ENCODE results near the gene SPATA17. TPM values are rescaled to one million over a fixed set of nuclear protein-coding genes. Genes with fewer than 3 reads are reported as not detected.

SPATA17 gene
- total RNA-seq, 1 donor from 2014 or later = 7.2 TPM

- peaks cover 4% of the 10 kb centered on the region for H3K36me3 Mint-ChIP-seq
- H3K27ac Mint-ChIP-seq = no peak overlapping the region
- DNase-seq (ENCODE audit: extremely low spot score, unreplicated experiment) = no peak
Observed at GRCh38 chr1:217813031-217813430, 181.9 kb downstream of the SPATA17 start.

DNA sequence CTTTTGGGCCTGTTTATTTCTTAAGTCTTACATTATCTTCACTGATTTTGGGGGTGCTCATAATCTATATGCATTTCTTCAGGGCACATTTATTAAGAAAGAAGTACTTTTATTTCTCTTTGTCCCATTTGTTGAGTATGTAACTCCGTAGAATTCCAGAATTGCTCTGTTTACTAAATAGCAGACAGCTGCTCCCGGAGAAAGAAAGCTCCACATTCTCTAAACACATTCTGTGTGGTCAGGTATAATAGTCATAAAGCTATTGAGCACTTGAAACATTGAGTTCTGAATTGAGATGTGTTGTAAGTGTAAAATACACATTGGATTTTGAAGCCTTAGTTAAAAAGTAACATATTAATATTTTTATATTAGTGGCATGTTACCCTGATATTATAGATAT is 206.5 kb downstream of the SPATA17 start:
- H3K9me3 Mint-ChIP-seq = no peaks in the 10 kb centered on the region
- no peak overlapping the region for H3K4me3 Mint-ChIP-seq
- H3K27ac Mint-ChIP-seq = no peak overlapping the region
- no peaks in the 10 kb centered on the region for H3K36me3 Mint-ChIP-seq
- DNase-seq (ENCODE audit: extremely low spot score, unreplicated experiment) = no peak
- TF ChIP-seq, protein P1, sequence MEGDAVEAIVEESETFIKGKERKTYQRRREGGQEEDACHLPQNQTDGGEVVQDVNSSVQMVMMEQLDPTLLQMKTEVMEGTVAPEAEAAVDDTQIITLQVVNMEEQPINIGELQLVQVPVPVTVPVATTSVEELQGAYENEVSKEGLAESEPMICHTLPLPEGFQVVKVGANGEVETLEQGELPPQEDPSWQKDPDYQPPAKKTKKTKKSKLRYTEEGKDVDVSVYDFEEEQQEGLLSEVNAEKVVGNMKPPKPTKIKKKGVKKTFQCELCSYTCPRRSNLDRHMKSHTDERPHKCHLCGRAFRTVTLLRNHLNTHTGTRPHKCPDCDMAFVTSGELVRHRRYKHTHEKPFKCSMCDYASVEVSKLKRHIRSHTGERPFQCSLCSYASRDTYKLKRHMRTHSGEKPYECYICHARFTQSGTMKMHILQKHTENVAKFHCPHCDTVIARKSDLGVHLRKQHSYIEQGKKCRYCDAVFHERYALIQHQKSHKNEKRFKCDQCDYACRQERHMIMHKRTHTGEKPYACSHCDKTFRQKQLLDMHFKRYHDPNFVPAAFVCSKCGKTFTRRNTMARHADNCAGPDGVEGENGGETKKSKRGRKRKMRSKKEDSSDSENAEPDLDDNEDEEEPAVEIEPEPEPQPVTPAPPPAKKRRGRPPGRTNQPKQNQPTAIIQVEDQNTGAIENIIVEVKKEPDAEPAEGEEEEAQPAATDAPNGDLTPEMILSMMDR (conservative IDR thresholded peaks at IDR 0.05) = no peak
- H3K4me1 Mint-ChIP-seq (ENCODE audit: unreplicated experiment) = no peaks in the 10 kb centered on the region
- no peaks in the 10 kb centered on the region for H3K27me3 Mint-ChIP-seq

More at GRCh38 chr1:217813031-217813430, 181.9 kb downstream of the SPATA17 start:
- H3K27me3 Mint-ChIP-seq = no peaks in the 10 kb centered on the region
- TF ChIP-seq, protein P1 (conservative IDR thresholded peaks at IDR 0.05) = no peak
- H3K4me1 Mint-ChIP-seq (ENCODE audit: unreplicated experiment) = no peaks in the 10 kb centered on the region
- no peak overlapping the region for H3K4me3 Mint-ChIP-seq
- peaks cover 8% of the 10 kb centered on the region for H3K9me3 Mint-ChIP-seq

GRCh38 chr1:217839161-217839560 is 208.0 kb downstream of the SPATA17 start:
- H3K36me3 Mint-ChIP-seq = no peaks in the 10 kb centered on the region
- H3K4me1 Mint-ChIP-seq (ENCODE audit: unreplicated experiment) = no peaks in the 10 kb centered on the region
- no peak for DNase-seq (ENCODE audit: extremely low spot score, unreplicated experiment)
- no peak overlapping the region for H3K27ac Mint-ChIP-seq
- TF ChIP-seq, protein P1 (conservative IDR thresholded peaks at IDR 0.05) = no peak
- H3K4me3 Mint-ChIP-seq = no peak overlapping the region
- H3K9me3 Mint-ChIP-seq = no peaks in the 10 kb centered on the region
- H3K27me3 Mint-ChIP-seq = no peaks in the 10 kb centered on the region

GRCh38 chr1:217846733-217847132 is 215.6 kb downstream of the SPATA17 start:
- H3K4me3 Mint-ChIP-seq = no peak overlapping the region
- H3K27me3 Mint-ChIP-seq = no peaks in the 10 kb centered on the region
- no peak overlapping the region for H3K27ac Mint-ChIP-seq
- TF ChIP-seq, protein P1 (conservative IDR thresholded peaks at IDR 0.05) = no peak
- H3K36me3 Mint-ChIP-seq = no peaks in the 10 kb centered on the region
- no peaks in the 10 kb centered on the region for H3K9me3 Mint-ChIP-seq
- H3K4me1 Mint-ChIP-seq (ENCODE audit: unreplicated experiment) = no peaks in the 10 kb centered on the region
- no peak for DNase-seq (ENCODE audit: extremely low spot score, unreplicated experiment)

GRCh38 chr1:217847643-217848042 is 216.5 kb downstream of the SPATA17 start:
- TF ChIP-seq, protein P1 (conservative IDR thresholded peaks at IDR 0.05) = no peak
- H3K4me1 Mint-ChIP-seq (ENCODE audit: unreplicated experiment) = no peaks in the 10 kb centered on the region
- no peak overlapping the region for H3K4me3 Mint-ChIP-seq
- H3K27ac Mint-ChIP-seq = no peak overlapping the region
- H3K9me3 Mint-ChIP-seq = no peaks in the 10 kb centered on the region
- no peaks in the 10 kb centered on the region for H3K27me3 Mint-ChIP-seq
- DNase-seq (ENCODE audit: extremely low spot score, unreplicated experiment) = no peak
- no peaks in the 10 kb centered on the region for H3K36me3 Mint-ChIP-seq
